H1 (cell line): ENCODE data around the gene ZNF683. TPM values are rescaled to one million over a fixed set of nuclear protein-coding genes. Genes with fewer than 3 reads are reported as not detected.

Source experiments
- CTCF ChIA-PET: fragments of 300-600 bp; sonication (Branson Sonifier 250); formaldehyde crosslinking; loops from one replicate; lab custom pipeline; 2021; ENCODE audit not compliant: partially characterized antibody; lab: Charles Lee
- POLR2A ChIA-PET: fragments of 300-600 bp; sonication (Branson Sonifier 250); formaldehyde crosslinking; loops from one replicate; lab custom pipeline; 2021; ENCODE audit warnings: inconsistent platforms; ENCODE audit not compliant: partially characterized antibody; lab: Charles Lee
- DNase-seq, 2 experiments: peaks; one replicate each; pipeline versions ENCODE4 v3.0.0 to v3.0.0-alpha.2; 2010 to 2022; ENCODE audit warnings: low spot score in 2 of 2, low read depth in 1 of 2, mixed read lengths in 1 of 2
- FAIRE-seq: peaks from 2 replicates; lab custom pipeline; 2011; peaks lifted over from hg19 to GRCh38; lab: Jason Lieb, UNC
- H2AFZ ChIP-seq: 2 replicates; pipeline ENCODE4 v1.8.1; 2012; ENCODE audit warnings: low read length, inconsistent platforms
- H2AK5ac ChIP-seq: 2 replicates; pipeline ENCODE4 v1.6.1; 2013; ENCODE audit warnings: low read depth, low read length
- H2BK120ac ChIP-seq: replicated peaks from 2 replicates; pipeline ENCODE3; 2013; ENCODE audit warnings: low read depth, low read length, inconsistent platforms
- H2BK12ac ChIP-seq: 2 replicates; pipeline ENCODE4 v1.6.1; 2013; ENCODE audit warnings: low read depth, low read length
- H2BK15ac ChIP-seq: 2 replicates; pipeline ENCODE4 v1.6.1; 2013; ENCODE audit warnings: low read length
- H2BK20ac ChIP-seq: 2 replicates; pipeline ENCODE4 v1.6.1; 2013; ENCODE audit warnings: low read length
- H2BK5ac ChIP-seq: 2 replicates; pipeline ENCODE4 v1.6.1; 2013; ENCODE audit warnings: low read depth, low read length
- H3K14ac ChIP-seq: 2 replicates; pipeline ENCODE4 v1.6.1; 2013; ENCODE audit warnings: inconsistent platforms; ENCODE audit not compliant: insufficient read length
- H3K18ac ChIP-seq: 2 replicates; pipeline ENCODE4 v1.6.1; 2013; ENCODE audit warnings: low read length; ENCODE audit errors: extremely low read depth
- H3K23ac ChIP-seq: 2 replicates; pipeline ENCODE4 v1.6.1; 2013; ENCODE audit warnings: inconsistent platforms; ENCODE audit not compliant: insufficient read length
- H3K23me2 ChIP-seq: 2 replicates; pipeline ENCODE4 v1.6.1; 2013; ENCODE audit warnings: low read depth, low read length
- H3K27ac ChIP-seq: 2 replicates; pipeline ENCODE4 v1.6.1; 2011; ENCODE audit warnings: low read depth, low read length, inconsistent platforms
- H3K27me3 ChIP-seq, 4 experiments: replicated peaks in 1 of 4; 1 replicate in 1 of 4; 2 replicates in 3 of 4; pipeline versions ENCODE4 v1.6.1 to v1.8.1; 2011 to 2013; ENCODE audit warnings: low read length in 3 of 4, mild to moderate bottlenecking in 3 of 4, inconsistent platforms in 2 of 4, mixed read lengths in 2 of 4, moderate library complexity in 1 of 4; ENCODE audit not compliant: control insufficient read depth in 3 of 4, insufficient read depth in 3 of 4; ENCODE audit errors: extremely low read depth in 1 of 4
- H3K36me3 ChIP-seq, 4 experiments: 2 replicates each; pipeline versions ENCODE4 v1.6.1 to v1.8.1; 2011 to 2013; ENCODE audit warnings: mild to moderate bottlenecking in 4 of 4, low read length in 3 of 4, moderate library complexity in 2 of 4, control low read depth in 1 of 4, inconsistent platforms in 1 of 4; ENCODE audit not compliant: insufficient read depth in 4 of 4, control insufficient read depth in 2 of 4
- H3K4ac ChIP-seq: replicated peaks from 2 replicates; pipeline ENCODE3; 2013; ENCODE audit warnings: low read length, low read depth, mixed read lengths, inconsistent platforms; ENCODE audit not compliant: insufficient read length
- H3K4me1 ChIP-seq, 4 experiments: replicated peaks in 1 of 4; 1 replicate in 1 of 4; 2 replicates in 3 of 4; pipeline versions ENCODE4 v1.6.1 to v1.8.1; 2011 to 2013; ENCODE audit warnings: low read length in 3 of 4, inconsistent platforms in 2 of 4, mixed read lengths in 1 of 4; ENCODE audit not compliant: insufficient read depth in 4 of 4, control insufficient read depth in 3 of 4
- H3K4me2 ChIP-seq, 2 experiments: 2 replicates each; pipeline versions ENCODE4 v1.6.1 to v1.8.1; 2011 to 2013; ENCODE audit warnings: low read depth in 2 of 2, low read length in 2 of 2, control low read depth in 1 of 2, inconsistent platforms in 1 of 2, mild to moderate bottlenecking in 1 of 2; ENCODE audit not compliant: insufficient read depth in 1 of 2
- H3K4me3 ChIP-seq, 4 experiments: fragments of 200-600, 300-600 bp in 1 of 4; sonication (generic), shearing (Covaris generic), sonication (Bioruptor Twin) in 1 of 4; 2 replicates each; pipeline versions ENCODE4 v1.5.1 to v1.8.1; 2011 to 2016; ENCODE audit warnings: low read length in 4 of 4, low read depth in 3 of 4, control low read depth in 2 of 4, inconsistent platforms in 2 of 4, mild to moderate bottlenecking in 2 of 4, mixed read lengths in 1 of 4, moderate library complexity in 1 of 4; ENCODE audit not compliant: insufficient read depth in 2 of 4; ENCODE audit errors: extremely low read depth in 1 of 4
- H3K56ac ChIP-seq: replicated peaks from 2 replicates; pipeline ENCODE3; 2013; ENCODE audit warnings: low read depth, mild to moderate bottlenecking, mixed read lengths, low read length, inconsistent platforms; ENCODE audit not compliant: insufficient read length
- H3K79me1 ChIP-seq: 2 replicates; pipeline ENCODE4 v1.6.1; 2013; ENCODE audit warnings: low read depth, low read length, control low read depth
- H3K79me2 ChIP-seq, 2 experiments: 2 replicates each; pipeline versions ENCODE4 v1.6.1 to v1.8.1; 2012 to 2013; ENCODE audit warnings: low read length in 2 of 2, mild to moderate bottlenecking in 2 of 2, inconsistent platforms in 1 of 2; ENCODE audit not compliant: insufficient read depth in 2 of 2, control insufficient read depth in 1 of 2
- H3K9ac ChIP-seq, 4 experiments: replicated peaks in 1 of 4; 1 replicate in 1 of 4; 2 replicates in 3 of 4; pipeline versions ENCODE4 v1.6.1 to v1.8.1; 2011 to 2013; ENCODE audit warnings: low read depth in 3 of 4, low read length in 3 of 4, control low read depth in 2 of 4, mild to moderate bottlenecking in 2 of 4, moderate library complexity in 2 of 4, inconsistent platforms in 1 of 4; ENCODE audit errors: extremely low read depth in 1 of 4
- H3K9me3 ChIP-seq, 2 experiments: 2 replicates each; pipeline versions ENCODE4 v1.6.1 to v1.8.1; 2012 to 2013; ENCODE audit warnings: mild to moderate bottlenecking in 2 of 2, moderate library complexity in 2 of 2, control low read depth in 1 of 2, inconsistent platforms in 1 of 2, low read depth in 1 of 2, low read length in 1 of 2, mixed read lengths in 1 of 2; ENCODE audit not compliant: insufficient read depth in 2 of 2
- H4K20me1 ChIP-seq, 2 experiments: replicated peaks in 1 of 2; 2 replicates each; pipeline versions ENCODE3 to v1.8.1; 2011 to 2013; ENCODE audit warnings: inconsistent platforms in 2 of 2, low read length in 2 of 2, mild to moderate bottlenecking in 1 of 2; ENCODE audit not compliant: insufficient read depth in 2 of 2, control insufficient read depth in 1 of 2
- H4K5ac ChIP-seq: 2 replicates; pipeline ENCODE4 v1.6.1; 2013; ENCODE audit warnings: low read length, low read depth, mixed read lengths, inconsistent platforms; ENCODE audit not compliant: insufficient read length
- H4K8ac ChIP-seq: 2 replicates; pipeline ENCODE4 v1.8.0; 2013; ENCODE audit warnings: mild to moderate bottlenecking, moderate library complexity, low read length, inconsistent platforms; ENCODE audit not compliant: insufficient read depth; ENCODE audit errors: extremely low read depth
- H4K91ac ChIP-seq: replicated peaks from 2 replicates; pipeline ENCODE3; 2013; ENCODE audit warnings: low read length, mixed read lengths, inconsistent platforms; ENCODE audit not compliant: insufficient read length
- BACH1 ChIP-seq: IDR thresholded peaks from 2 replicates; pipeline ENCODE4 v1.6.1; 2012; ENCODE audit warnings: low read length, improper control_type of control experiment
- CTCF ChIP-seq, 3 experiments: IDR thresholded peaks; 1 replicate in 2 of 3; 2 replicates in 1 of 3; pipeline versions ENCODE4 v1.5.1 to v1.6.1; 2011; ENCODE audit warnings: low read length in 3 of 3, mild to moderate bottlenecking in 3 of 3, inconsistent platforms in 2 of 3, low read depth in 1 of 3, moderate library complexity in 1 of 3; ENCODE audit not compliant: insufficient read depth in 1 of 3; ENCODE audit errors: control extremely low read depth in 1 of 3
- FOSL1 ChIP-seq: IDR thresholded peaks from 2 replicates; pipeline ENCODE4 v1.6.1; 2011; ENCODE audit warnings: mild to moderate bottlenecking, low read depth, low read length, moderate library complexity; ENCODE audit not compliant: insufficient read depth
- HDAC2 ChIP-seq, 2 experiments: fragments of 300-600 bp in 1 of 2; sonication (generic) in 1 of 2; IDR thresholded peaks; 2 replicates each; pipeline ENCODE4 v1.6.1; 2011 to 2012; ENCODE audit warnings: low read depth in 2 of 2, low read length in 2 of 2, mild to moderate bottlenecking in 2 of 2, moderate library complexity in 2 of 2, borderline replicate concordance in 1 of 2, inconsistent platforms in 1 of 2
- JUND ChIP-seq: IDR thresholded peaks from 2 replicates; pipeline ENCODE4 v1.6.1; 2011; ENCODE audit warnings: mild to moderate bottlenecking, improper control_type of control experiment, low read length
- NRF1 ChIP-seq: IDR thresholded peaks from 2 replicates; pipeline ENCODE4 v1.6.1; 2011; ENCODE audit warnings: mild to moderate bottlenecking, low read depth, low read length, improper control_type of control experiment
- RAD21 ChIP-seq, 2 experiments: IDR thresholded peaks in 1 of 2; conservative IDR thresholded peaks in 1 of 2; 2 replicates each; pipeline ENCODE4 v1.6.1; 2011; ENCODE audit warnings: low read depth in 2 of 2, low read length in 2 of 2, improper control_type of control experiment in 1 of 2, inconsistent platforms in 1 of 2, mild to moderate bottlenecking in 1 of 2, moderate library complexity in 1 of 2
- RFX5 ChIP-seq: IDR thresholded peaks from 2 replicates; pipeline ENCODE4 v1.6.1; 2011; ENCODE audit warnings: low read depth, low read length, improper control_type of control experiment, borderline replicate concordance
- RXRA ChIP-seq: IDR thresholded peaks from 2 replicates; pipeline ENCODE4 v1.6.1; 2011; ENCODE audit warnings: low read depth, mild to moderate bottlenecking, low read length, moderate library complexity; ENCODE audit not compliant: insufficient read depth
- YY1 ChIP-seq: IDR thresholded peaks from 2 replicates; pipeline ENCODE4 v1.6.1; 2011; ENCODE audit warnings: low read depth, mild to moderate bottlenecking, low read length
- WGBS, 2 experiments: shearing (Covaris generic) in 1 of 2; methylation state at CpG; one replicate each; pipeline versions ENCODE4 v1.1.6 to v1.1.7; 2013 to 2015; ENCODE audit warnings: low lambda C conversion rate in 2 of 2, mixed read lengths in 2 of 2, inconsistent platforms in 1 of 2, low coverage in 1 of 2, missing lambda C conversion rate in 1 of 2; ENCODE audit not compliant: insufficient replicate concordance in 2 of 2, insufficient coverage in 1 of 2, insufficient read length in 1 of 2; ENCODE audit errors: extremely low coverage in 1 of 2, missing lambda C conversion rate in 1 of 2; 5-methylcytosine and 5-hydroxymethylcytosine counted together
- polyA plus RNA-seq, 7 experiments: library from polyadenylated mRNA; depleted of rRNA in 3 of 7; stranded (reverse) in 5 of 7; unstranded in 2 of 7; fragments of >200 nt in 5 of 7; fragments of 200-250 nt in 2 of 7; gene quantifications; 1 replicate in 5 of 7; 2 replicates in 1 of 7; 4 replicates in 1 of 7; pipeline versions ENCODE4 v1.2.1 to v1.2.3, GENCODE V29; 2011 to 2013; ENCODE audit warnings: missing spikeins in 2 of 7, mixed read lengths in 2 of 7
- total RNA-seq: library from RNA; stranded (reverse); fragmentation: NEBNext Ultra II Directional; extraction: Animal tissue kit (Norgen Biotek cat#: 25700); gene quantifications from 2 replicates; pipeline ENCODE4 v1.2.1, GENCODE V29; 2021

The ZNF683 gene
- total and polyA plus RNA-seq, 2 of the 8 experiments (the other 6 are each of a cell fraction or from before 2014, with no cell fraction given), result not detected

- Histone ChIP-seq H3K27me3 (no peaks in the 10 kb centered on the region), H3K4me1 (peaks cover 1 to 10% (median 3%) of the 10 kb centered on the region in 4 experiments; a peak in 6 of 7 replicates), H4K5ac (no peak overlapping the region), H3K14ac (no peak overlapping the region), H2BK120ac (no peak overlapping the region), H4K20me1 (no peaks in the 10 kb centered on the region), H3K56ac (no peak overlapping the region), H2BK5ac (peak overlapping the region; percentile 18; the same call in 1 of the 2 replicates), H3K9me3 (no peaks in the 10 kb centered on the region), H2AFZ (no peak overlapping the region), H3K79me2 (no peaks in the 10 kb centered on the region), H2BK15ac (no peak overlapping the region), H3K36me3 (no peaks in the 10 kb centered on the region), H4K8ac (no peak overlapping the region), H3K4me3 (no peak overlapping the region), H3K27ac (no peak overlapping the region), H3K79me1 (no peaks in the 10 kb centered on the region; the same call in 1 of the 2 replicates), H3K9ac (no peak overlapping the region), H3K23me2 (no peaks in the 10 kb centered on the region; the same call in 1 of the 2 replicates), H3K23ac (no peak overlapping the region), H4K91ac (no peak overlapping the region), H2AK5ac (no peak overlapping the region), H2BK20ac (no peak overlapping the region), H2BK12ac (no peak overlapping the region), H3K18ac (no peak overlapping the region), H3K4me2 (peak overlapping the region in 1 of 2 experiments; percentile 31; a peak in 1 of 4 replicates), H3K4ac (no peak overlapping the region)
- FAIRE-seq, result peak; percentile 75
- ChIA-PET POLR2A (interaction anchor here (1.2 to 15.3 kb wide), 3 partner anchors 19 to 38 kb away, joined by 6 to 166 read pairs (median 95); partner anchors contain the start of gene LIN28A), CTCF (interaction anchor here (0.6 to 9.4 kb wide), 36 partner anchors 9 to 1572 kb away, joined by 3 to 90 read pairs (median 4); partner anchors contain the start of genes CD52, CRYBG2, LIN28A and SH3BGRL3)
- no peak for DNase-seq
- WGBS, 2 experiments, result 32% methylated on average over 3 of the region's 3 CpGs; no CpG with 5 or more reads in 1 of the 2 experiments
- TF ChIP-seq HDAC2 (IDR thresholded peaks at IDR 0.05; ENCODE audit: borderline replicate concordance in 1 of 2, low read depth in 2 of 2, low read length in 2 of 2) (no peak), JUND (no peak), BACH1 (no peak), YY1 (peak; percentile 53; the same call in 1 of the 2 replicates), RFX5 (no peak), RAD21 (IDR thresholded peaks at IDR 0.05 in 1 of 2, conservative IDR thresholded peaks at IDR 0.05 in 1 of 2; ENCODE audit: low read depth in 2 of 2, low read length in 2 of 2) (peak; percentile 94), FOSL1 (no peak), RXRA (no peak), NRF1 (no peak), CTCF (IDR thresholded peaks at IDR 0.05; ENCODE audit: control extremely low read depth in 1 of 3, insufficient read depth in 1 of 3, low read depth in 1 of 3, low read length in 3 of 3) (peak; percentile 81 to 93 (median 83))
These were observed 18.9 kb upstream of the ZNF683 start for GRCh38 chr1:26391450-26391849.
